Kasumi-1 (cell line): Measurements from ENCODE around the gene L3HYPDH.
A peak's percentile ranks its signal among the peaks of the same experiment; 100 is the strongest.

ENCODE experiments used
- DNase-seq, 2 experiments: peaks; one replicate each; lab custom pipeline; 2025; lab: John Stamatoyannopoulos, UW

The L3HYPDH gene

DNA sequence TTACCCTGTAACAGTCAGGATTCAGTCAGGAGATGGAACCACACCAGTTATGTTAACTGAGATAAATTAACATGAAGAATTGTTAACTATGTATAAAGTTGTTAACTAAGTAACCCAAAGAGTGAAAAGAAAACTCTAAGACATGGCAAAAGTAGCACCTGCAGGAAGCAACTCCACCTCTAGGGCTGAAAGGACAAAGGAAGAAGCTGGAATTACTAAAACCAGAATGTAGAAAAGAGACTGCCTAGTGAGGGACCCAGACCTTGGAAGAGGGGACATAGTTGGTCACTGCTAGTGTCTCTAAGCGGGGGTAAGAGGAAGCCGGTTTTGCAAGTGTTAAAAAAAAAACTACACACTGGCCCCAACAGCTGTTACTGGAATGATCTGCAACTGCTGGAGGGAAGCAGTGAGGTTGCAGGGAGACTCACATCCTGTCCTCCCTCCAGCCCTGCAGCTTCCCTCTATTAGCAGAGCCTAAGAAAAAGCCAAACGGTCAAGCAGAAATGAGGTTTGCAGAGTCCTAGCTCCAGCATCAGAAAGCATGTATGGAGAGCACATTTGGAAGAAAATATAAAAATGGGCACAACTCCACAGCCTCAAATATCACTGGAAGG, 58.8 kb downstream of the L3HYPDH start:
- DNase-seq: peak; percentile 39 to 41

- no peak for DNase-seq
Observed at GRCh38 chr14:59424341-59425071, 59.7 kb downstream of the L3HYPDH start.
